ENCODE results near the gene CD9. TPM values are rescaled to one million over a fixed set of nuclear protein-coding genes. Genes with fewer than 3 reads are reported as not detected.

Gene CD9, protein sequence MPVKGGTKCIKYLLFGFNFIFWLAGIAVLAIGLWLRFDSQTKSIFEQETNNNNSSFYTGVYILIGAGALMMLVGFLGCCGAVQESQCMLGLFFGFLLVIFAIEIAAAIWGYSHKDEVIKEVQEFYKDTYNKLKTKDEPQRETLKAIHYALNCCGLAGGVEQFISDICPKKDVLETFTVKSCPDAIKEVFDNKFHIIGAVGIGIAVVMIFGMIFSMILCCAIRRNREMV
- total RNA-seq (421 TPM), polyA plus RNA-seq (ENCODE audit: insufficient read depth, low read depth, low replicate concordance) (301 TPM)
- long read RNA-seq, donor 1, transcript CD9-201 (8 exons, 1,218 nt), result major isoform, 37 of 65 reads
- long read RNA-seq, donor 1, partial matches to known transcripts, result 22 of 65 reads
- long read RNA-seq, donor 1, other reads (novel, unspliced or antisense), result 0 of 65 reads
- long read RNA-seq, donor 2, transcript CD9-207 (2 exons, 441 nt), result minor isoform, 6 of 182 reads
- long read RNA-seq, donor 2, transcript CD9-201 (8 exons, 1,218 nt), result major isoform, 81 of 182 reads
- long read RNA-seq, donor 2, partial matches to known transcripts, result 92 of 182 reads
- long read RNA-seq, donor 2, other reads (novel, unspliced or antisense), result 0 of 182 reads
- long read RNA-seq, donor 3, transcript CD9-207 (2 exons, 441 nt), result minor isoform, 20 of 228 reads
- long read RNA-seq, donor 3, transcript CD9-201 (8 exons, 1,218 nt), result major isoform, 121 of 228 reads
- long read RNA-seq, donor 3, partial matches to known transcripts, result 86 of 228 reads
- long read RNA-seq, donor 3, other reads (novel, unspliced or antisense), result 0 of 228 reads
- long read RNA-seq, donor 4, transcript CD9-201 (8 exons, 1,218 nt), result major isoform, 20 of 75 reads
- long read RNA-seq, donor 4, partial matches to known transcripts, result 53 of 75 reads
- long read RNA-seq, donor 4, other reads (novel, unspliced or antisense), result 0 of 75 reads
- long read RNA-seq, donor 5, transcript CD9-201 (8 exons, 1,218 nt), result major isoform, 7 of 14 reads
- long read RNA-seq, donor 5, partial matches to known transcripts, result 5 of 14 reads
- long read RNA-seq, donor 5, other reads (novel, unspliced or antisense), result 0 of 14 reads
- long read RNA-seq, donor 6, transcript CD9-201 (8 exons, 1,218 nt), result major isoform, 133 of 319 reads
- long read RNA-seq, donor 6, transcript CD9-207 (2 exons, 441 nt), result minor isoform, 19 of 319 reads
- long read RNA-seq, donor 6, partial matches to known transcripts, result 162 of 319 reads
- long read RNA-seq, donor 6, other reads (novel, unspliced or antisense), result 0 of 319 reads
- long read RNA-seq, donor 7, transcript CD9-201 (8 exons, 1,218 nt), result major isoform, 319 of 365 reads
- long read RNA-seq, donor 7, partial matches to known transcripts, result 6 of 365 reads
- long read RNA-seq, donor 7, other reads (novel, unspliced or antisense), result 39 of 365 reads
- long read RNA-seq, donor 8, transcript CD9-201 (8 exons, 1,218 nt), result major isoform, 53 of 91 reads
- long read RNA-seq, donor 8, transcript CD9-207 (2 exons, 441 nt), result minor isoform, 9 of 91 reads
- long read RNA-seq, donor 8, partial matches to known transcripts, result 27 of 91 reads
- long read RNA-seq, donor 8, other reads (novel, unspliced or antisense), result 0 of 91 reads
- long read RNA-seq, donor 9, transcript CD9-201 (8 exons, 1,218 nt), result major isoform, 40 of 66 reads
- long read RNA-seq, donor 9, partial matches to known transcripts, result 22 of 66 reads
- long read RNA-seq, donor 9, other reads (novel, unspliced or antisense), result 0 of 66 reads
- long read RNA-seq, donor 10, transcript CD9-201 (8 exons, 1,218 nt), result major isoform, 54 of 107 reads
- long read RNA-seq, donor 10, partial matches to known transcripts, result 48 of 107 reads
- long read RNA-seq, donor 10, other reads (novel, unspliced or antisense), result 0 of 107 reads

GRCh38 chr12:6200256-6201212 is at the start of gene CD9:
Gene CD9, plus strand, starts transcription at chr12:6200400. Its CDS starts 100 bp downstream, at chr12:6200500.
- no peaks in the 10 kb centered on the region for H3K27me3 ChIP-seq (ENCODE audit: control insufficient read depth, insufficient read depth, low read length)
- DNase-seq, result peak in 3 of 5 donors; percentile 59 to 65 (median 62)
- no peak for TF ChIP-seq CTCF (IDR thresholded peaks at IDR 0.05; ENCODE audit: borderline replicate concordance, extremely low read depth, insufficient read depth)
- peak within 1 kb of the TSS; percentile 64 to 80 (median 77) for H3K4me3 ChIP-seq (ENCODE audit: low read length in 3 of 3)
- peaks cover 0 to 14% (median 12%) of the 10 kb centered on the region in 3 donors for H3K4me1 ChIP-seq (ENCODE audit: control insufficient read depth in 2 of 3, insufficient read depth in 2 of 3, low read depth in 1 of 3, low read length in 3 of 3)
- H3K9me3 ChIP-seq (ENCODE audit: control insufficient read depth in 2 of 3, insufficient read depth in 1 of 3, low read length in 3 of 3), result no peaks in the 10 kb centered on the region
- H3K27ac ChIP-seq (ENCODE audit: low read depth in 2 of 2, low read length in 2 of 2), result peak within 1 kb of the TSS; percentile 90 to 98
- H3K9ac ChIP-seq (ENCODE audit: low read length in 3 of 3), result peak within 1 kb of the TSS; percentile 36 to 97 (median 77)
- FAIRE-seq, result no peak
- H3K36me3 ChIP-seq (ENCODE audit: control insufficient read depth in 2 of 3, insufficient read depth in 3 of 3, low read length in 3 of 3), result peaks cover 0 to 3% (median 0%) of the 10 kb centered on the region in 3 donors
- intact Hi-C loops (cut with DNase I), result no loop called here

GRCh38 chr12:6154730-6155459 is 45.3 kb upstream of the CD9 start:
- TF ChIP-seq CTCF (IDR thresholded peaks at IDR 0.05; ENCODE audit: borderline replicate concordance, extremely low read depth, insufficient read depth), result no peak
- no peak for FAIRE-seq

More at GRCh38 chr12:6154730-6155459, 45.3 kb upstream of the CD9 start:
- H3K9ac ChIP-seq (ENCODE audit: low read length in 3 of 3), result no peak overlapping the region
- peaks cover 0 to 5% (median 3%) of the 10 kb centered on the region in 3 donors for H3K4me1 ChIP-seq (ENCODE audit: control insufficient read depth in 2 of 3, insufficient read depth in 2 of 3, low read depth in 1 of 3, low read length in 3 of 3)
- no peak overlapping the region for H3K4me3 ChIP-seq (ENCODE audit: low read length in 3 of 3)
- H3K27me3 ChIP-seq (ENCODE audit: control insufficient read depth, insufficient read depth, low read length), result no peaks in the 10 kb centered on the region
- peak overlapping the region; percentile 33 to 85 for H3K27ac ChIP-seq (ENCODE audit: low read depth in 2 of 2, low read length in 2 of 2)
- no peaks in the 10 kb centered on the region for H3K9me3 ChIP-seq (ENCODE audit: control insufficient read depth in 2 of 3, insufficient read depth in 1 of 3, low read length in 3 of 3)
- intact Hi-C loops (cut with DNase I), result no loop called here
- DNase-seq, result peak in 1 of 5 donors; percentile 87
- no peaks in the 10 kb centered on the region for H3K36me3 ChIP-seq (ENCODE audit: control insufficient read depth in 2 of 3, insufficient read depth in 3 of 3, low read length in 3 of 3)
